ENCODE results near the gene CFD.

GRCh38 chr19:814152-815078, 45.0 kb upstream of the CFD start:
- TF ChIP-seq CTCF (conservative IDR thresholded peaks at IDR 0.05; ENCODE audit: low read length), result no peak
- TF ChIP-seq EZH2phosphoT487 (IDR thresholded peaks at IDR 0.05; ENCODE audit: borderline replicate concordance), result no peak
